ENCODE measurements around the gene EXD2. TPM values are rescaled to one million over a fixed set of nuclear protein-coding genes. Genes with fewer than 3 reads are reported as not detected.

Gene EXD2
- total and polyA plus RNA-seq, 2 of the 13 experiments (the other 11 are each of a cell fraction or from before 2014, with no cell fraction given): 9.5 to 15.1 TPM

GRCh38 chr14:69268763-69269162 lies 77.5 kb downstream of the EXD2 start:
- FAIRE-seq (no peak), ATAC-seq (no peak), DNase-seq (ENCODE audit: low spot score) (no peak)
- H3K4me2 ChIP-seq (ENCODE audit: low read depth, low read length): no peak overlapping the region
- H2AFZ ChIP-seq (ENCODE audit: low read length): no peak overlapping the region
- WGBS (ENCODE audit: low lambda C conversion rate): 66% methylated on average over 3 of the region's 4 CpGs
- H3K9me3 ChIP-seq (ENCODE audit: low read length): no peaks in the 10 kb centered on the region
- no peak overlapping the region for H3K9ac ChIP-seq (ENCODE audit: insufficient read depth, low read depth, low read length)
- ChIA-PET CTCF (ENCODE audit: low intra/inter-chr PET ratio, low total read pairs) (no interaction called here), POLR2A (no interaction called here)
- intact Hi-C loops (cut with micrococcal nuclease; ENCODE audit: unreplicated experiment) (no loop called here), in situ Hi-C loops (cut with HindIII; ENCODE audit: extremely low pct_ligation_motif_present, low pct_unique_long_range_greater_than_20kb) (no loop called here)
- TF ChIP-seq ZMYM2 (CRISPR knock-in tag; IDR thresholded peaks at IDR 0.05) (no peak), DZIP1 (CRISPR knock-in tag; IDR thresholded peaks at IDR 0.05) (no peak), ZBTB33 (CRISPR knock-in tag; IDR thresholded peaks at IDR 0.05) (no peak), SMARCC2 (IDR thresholded peaks at IDR 0.05) (no peak)
- H3K36me3 ChIP-seq (replicated peaks in 1 of 2; ENCODE audit: control insufficient read depth in 1 of 2, insufficient read depth in 2 of 2, low read length in 2 of 2): no peaks in the 10 kb centered on the region
- H3K27me3 ChIP-seq (ENCODE audit: control insufficient read depth in 1 of 2, insufficient read depth in 2 of 2, low read length in 2 of 2): peaks cover 1 to 19% of the 10 kb centered on the region in 2 experiments; a peak in 3 of 5 replicates
- H3K4me3 ChIP-seq (replicated peaks in 1 of 3; ENCODE audit: insufficient read depth in 1 of 3, low read depth in 2 of 3, low read length in 3 of 3): no peak overlapping the region
- no peak overlapping the region for H3K27ac ChIP-seq (ENCODE audit: extremely low read length, insufficient read depth, low read length)
- BruUV-seq (replicated peaks): no TSS peak
- H4K20me1 ChIP-seq (ENCODE audit: insufficient read depth, low read length): no peaks in the 10 kb centered on the region
- H3K4me1 ChIP-seq (ENCODE audit: insufficient read depth, low read length): peaks cover 15% of the 10 kb centered on the region
- H3K79me2 ChIP-seq (ENCODE audit: insufficient read depth, low read length): no peaks in the 10 kb centered on the region

Measured in HepG2 (cell line).